WERI-Rb-1 (cell line): Measurements from ENCODE around the gene ZNF490.
"Not testable (repeated sequence)": the region's sequence is repeated elsewhere in the genome, so short reads cannot be mapped to it uniquely, and the experiment has no call there.

Experiments used
- DNase-seq: peaks from one replicate; pipeline ENCODE4 v3.0.0-alpha.2; 2020
- H3K27ac ChIP-seq: fragments of 250-450 bp; sonication (Bioruptor Pico); 2 replicates; pipeline ENCODE4 v1.5.1; 2020; ENCODE audit warnings: mild to moderate bottlenecking, moderate library complexity
- H3K27me3 ChIP-seq: fragments of 250-450 bp; sonication (Bioruptor Pico); 2 replicates; pipeline ENCODE4 v1.5.1; 2021; ENCODE audit warnings: mild to moderate bottlenecking, low read depth, moderate library complexity; ENCODE audit not compliant: insufficient read depth, severe bottlenecking
- H3K36me3 ChIP-seq: fragments of 250-450 bp; sonication (Bioruptor Pico); 2 replicates; pipeline ENCODE4 v1.5.1; 2020; ENCODE audit warnings: mild to moderate bottlenecking, moderate library complexity
- H3K4me3 ChIP-seq: 2 replicates; pipeline ENCODE4 v1.5.1; 2011; ENCODE audit warnings: low read depth, mild to moderate bottlenecking, control low read depth, low read length
- H3K9me3 ChIP-seq: fragments of 250-450 bp; sonication (Bioruptor Pico); 2 replicates; pipeline ENCODE4 v1.5.1; 2021; ENCODE audit warnings: mild to moderate bottlenecking, moderate library complexity; ENCODE audit not compliant: severe bottlenecking
- TF ChIP-seq, protein P1 (sequence below): IDR thresholded peaks from 2 replicates; pipeline ENCODE4 v1.5.1; 2011; ENCODE audit warnings: low read depth, mild to moderate bottlenecking, control low read depth, inconsistent platforms, low read length

Gene ZNF490

DNA sequence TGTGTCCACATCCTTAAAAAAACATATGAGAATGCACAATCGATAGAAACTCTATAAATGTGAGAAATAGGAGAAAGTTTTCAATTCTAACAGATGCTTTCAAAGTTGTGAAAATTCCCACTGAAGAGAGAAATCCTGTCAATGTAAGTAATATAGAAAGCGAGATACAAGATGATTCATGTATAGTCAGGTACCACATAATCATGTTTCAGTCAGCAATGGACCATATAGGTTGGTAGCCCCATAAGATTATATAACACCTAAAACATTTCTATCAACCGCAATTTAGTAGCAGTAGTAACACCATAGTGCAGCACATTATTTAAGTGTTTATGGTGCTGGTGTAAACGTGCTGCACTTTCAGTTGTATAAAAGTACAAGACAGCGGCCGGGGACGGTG lies 18.6 kb upstream of the ZNF490 start:
- Histone ChIP-seq H3K27me3 (no peaks in the 10 kb centered on the region), H3K9me3 (peaks cover 18% of the 10 kb centered on the region), H3K4me3 (no peak overlapping the region), H3K36me3 (peaks cover 63% of the 10 kb centered on the region), H3K27ac (no peak overlapping the region)
- TF ChIP-seq, protein P1, sequence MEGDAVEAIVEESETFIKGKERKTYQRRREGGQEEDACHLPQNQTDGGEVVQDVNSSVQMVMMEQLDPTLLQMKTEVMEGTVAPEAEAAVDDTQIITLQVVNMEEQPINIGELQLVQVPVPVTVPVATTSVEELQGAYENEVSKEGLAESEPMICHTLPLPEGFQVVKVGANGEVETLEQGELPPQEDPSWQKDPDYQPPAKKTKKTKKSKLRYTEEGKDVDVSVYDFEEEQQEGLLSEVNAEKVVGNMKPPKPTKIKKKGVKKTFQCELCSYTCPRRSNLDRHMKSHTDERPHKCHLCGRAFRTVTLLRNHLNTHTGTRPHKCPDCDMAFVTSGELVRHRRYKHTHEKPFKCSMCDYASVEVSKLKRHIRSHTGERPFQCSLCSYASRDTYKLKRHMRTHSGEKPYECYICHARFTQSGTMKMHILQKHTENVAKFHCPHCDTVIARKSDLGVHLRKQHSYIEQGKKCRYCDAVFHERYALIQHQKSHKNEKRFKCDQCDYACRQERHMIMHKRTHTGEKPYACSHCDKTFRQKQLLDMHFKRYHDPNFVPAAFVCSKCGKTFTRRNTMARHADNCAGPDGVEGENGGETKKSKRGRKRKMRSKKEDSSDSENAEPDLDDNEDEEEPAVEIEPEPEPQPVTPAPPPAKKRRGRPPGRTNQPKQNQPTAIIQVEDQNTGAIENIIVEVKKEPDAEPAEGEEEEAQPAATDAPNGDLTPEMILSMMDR: no peak
- no peak for DNase-seq

DNA sequence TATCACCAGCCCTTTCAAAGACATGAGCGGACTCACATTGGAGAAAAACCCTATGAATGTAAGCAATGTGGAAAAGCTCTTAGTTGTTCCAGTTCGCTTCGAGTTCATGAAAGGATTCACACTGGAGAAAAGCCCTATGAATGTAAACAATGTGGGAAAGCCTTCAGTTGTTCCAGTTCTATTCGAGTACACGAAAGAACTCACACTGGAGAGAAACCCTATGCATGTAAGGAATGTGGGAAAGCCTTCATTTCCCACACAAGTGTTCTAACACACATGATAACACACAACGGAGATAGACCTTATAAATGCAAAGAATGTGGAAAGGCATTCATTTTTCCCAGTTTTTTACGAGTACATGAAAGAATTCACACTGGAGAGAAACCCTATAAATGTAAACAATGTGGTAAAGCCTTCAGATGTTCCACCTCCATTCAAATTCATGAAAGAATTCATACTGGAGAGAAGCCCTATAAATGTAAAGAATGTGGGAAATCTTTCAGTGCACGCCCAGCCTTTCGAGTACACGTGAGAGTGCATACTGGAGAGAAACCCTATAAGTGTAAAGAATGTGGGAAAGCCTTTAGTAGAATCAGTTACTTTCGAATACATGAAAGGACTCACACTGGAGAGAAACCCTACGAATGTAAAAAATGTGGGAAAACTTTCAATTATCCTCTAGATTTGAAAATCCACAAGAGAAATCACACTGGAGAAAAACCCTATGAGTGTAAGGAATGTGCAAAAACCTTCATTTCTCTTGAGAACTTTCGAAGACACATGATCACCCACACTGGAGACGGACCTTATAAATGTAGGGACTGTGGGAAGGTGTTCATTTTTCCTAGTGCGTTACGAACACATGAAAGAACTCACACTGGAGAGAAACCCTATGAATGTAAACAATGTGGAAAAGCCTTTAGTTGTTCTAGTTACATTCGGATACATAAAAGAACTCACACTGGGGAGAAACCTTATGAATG lies 17.7 kb upstream of the ZNF490 start:
- DNase-seq: no peak
- Histone ChIP-seq H3K4me3 (no peak overlapping the region), H3K36me3 (peaks cover 69% of the 10 kb centered on the region), H3K27me3 (no peaks in the 10 kb centered on the region), H3K27ac (no peak overlapping the region), H3K9me3 (peaks cover 18% of the 10 kb centered on the region)
- TF ChIP-seq, protein P1: no peak

DNA sequence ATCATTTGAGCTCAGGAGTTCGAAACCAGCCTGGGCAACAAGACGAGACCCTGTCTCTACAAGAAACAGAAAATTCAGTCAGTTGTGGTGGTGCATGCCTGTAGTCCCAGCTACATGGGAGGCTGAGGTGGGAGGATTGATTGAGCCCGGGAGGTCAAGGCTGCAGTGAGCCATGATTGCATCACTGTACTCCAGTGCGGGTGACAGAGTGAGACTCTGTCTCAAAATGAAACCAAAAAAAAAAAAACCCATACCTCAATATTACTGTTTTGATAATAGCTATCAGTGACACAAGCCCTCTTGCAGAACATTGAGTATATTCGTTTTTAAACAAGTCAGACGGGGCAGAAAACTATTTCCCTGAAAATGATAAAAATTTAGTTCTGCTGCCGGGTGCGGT lies 16.3 kb upstream of the ZNF490 start:
- Histone ChIP-seq H3K27me3 (no peaks in the 10 kb centered on the region), H3K9me3 (peaks cover 18% of the 10 kb centered on the region), H3K4me3 (no peak overlapping the region), H3K27ac (no peak overlapping the region), H3K36me3 (peaks cover 68% of the 10 kb centered on the region)
- no peak for DNase-seq
- TF ChIP-seq, protein P1: no peak

DNA sequence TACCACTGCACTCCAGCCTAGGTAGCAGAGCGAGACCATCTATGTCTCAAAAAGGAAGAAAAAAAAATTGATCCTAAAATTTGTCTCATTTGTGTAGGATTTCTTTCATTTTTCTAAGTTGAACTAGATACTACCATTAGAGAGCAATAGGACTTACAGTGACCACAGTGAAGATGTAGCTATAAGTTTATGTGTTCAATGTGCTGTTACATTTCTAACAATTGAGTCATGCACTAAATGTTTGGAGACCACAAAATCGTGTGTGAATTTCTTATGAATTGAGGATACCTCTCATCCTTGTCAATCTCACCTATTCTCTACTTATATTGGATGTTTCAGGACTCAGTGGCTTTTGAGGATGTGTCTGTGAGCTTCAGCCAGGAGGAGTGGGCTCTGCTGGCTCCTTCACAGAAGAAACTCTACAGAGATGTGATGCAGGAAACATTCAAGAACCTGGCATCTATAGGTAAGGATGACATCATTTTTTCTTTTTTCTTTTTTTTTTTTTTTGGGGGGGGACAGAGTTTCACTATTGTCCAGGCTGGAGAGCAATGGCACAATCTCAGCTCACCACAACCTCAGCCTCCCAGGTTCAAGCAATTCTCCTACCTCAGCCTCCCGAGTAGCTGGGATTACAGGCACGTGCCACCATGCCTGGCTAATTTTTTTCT lies 12.9 kb upstream of the ZNF490 start:
- DNase-seq: no peak
- peaks cover 14% of the 10 kb centered on the region for H3K9me3 ChIP-seq
- no peaks in the 10 kb centered on the region for H3K27me3 ChIP-seq
- H3K4me3 ChIP-seq: no peak overlapping the region
- H3K27ac ChIP-seq: no peak overlapping the region
- H3K36me3 ChIP-seq: peaks cover 51% of the 10 kb centered on the region
- TF ChIP-seq, protein P1: no peak

DNA sequence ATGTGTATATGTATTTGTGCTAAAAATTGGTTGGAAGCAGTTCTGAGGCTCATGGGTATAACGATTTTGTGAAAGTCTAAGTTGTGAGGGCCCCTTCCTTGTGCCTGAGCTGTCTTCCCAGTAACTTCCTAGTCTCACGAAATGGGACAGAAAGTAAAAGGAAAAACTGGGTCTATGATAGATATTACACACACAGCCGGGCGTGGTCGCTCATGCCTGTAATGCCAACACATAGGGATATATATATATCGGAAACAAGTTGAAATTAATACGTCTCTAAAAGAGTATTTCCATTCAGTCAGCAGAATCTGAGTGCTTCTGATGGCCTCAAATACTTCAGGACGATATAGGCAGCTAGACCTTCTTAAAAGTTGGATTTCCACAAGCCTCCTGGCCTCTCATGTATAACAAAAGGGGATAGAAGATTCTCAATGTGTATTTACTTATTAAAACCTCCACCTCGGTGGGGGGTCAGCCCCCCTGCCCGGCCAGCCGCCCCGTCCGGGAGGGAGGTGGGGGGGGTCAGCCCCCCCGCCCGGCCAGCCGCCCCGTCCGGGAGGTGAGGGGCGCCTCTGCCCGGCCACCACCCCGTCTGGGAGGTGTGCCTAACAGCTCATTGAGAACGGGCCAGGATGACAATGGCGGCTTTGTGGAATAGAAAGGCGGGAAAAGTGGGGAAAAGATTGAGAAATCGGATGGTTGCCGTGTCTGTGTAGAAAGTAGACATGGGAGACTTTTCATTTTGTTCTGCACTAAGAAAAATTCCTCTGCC lies 10.8 kb upstream of the ZNF490 start:
- H3K4me3 ChIP-seq, H3K27me3 ChIP-seq, DNase-seq, H3K9me3 ChIP-seq: not testable (repeated sequence)
- Histone ChIP-seq H3K27ac (peak overlapping the region; percentile 83), H3K36me3 (peaks cover 30% of the 10 kb centered on the region)

DNA sequence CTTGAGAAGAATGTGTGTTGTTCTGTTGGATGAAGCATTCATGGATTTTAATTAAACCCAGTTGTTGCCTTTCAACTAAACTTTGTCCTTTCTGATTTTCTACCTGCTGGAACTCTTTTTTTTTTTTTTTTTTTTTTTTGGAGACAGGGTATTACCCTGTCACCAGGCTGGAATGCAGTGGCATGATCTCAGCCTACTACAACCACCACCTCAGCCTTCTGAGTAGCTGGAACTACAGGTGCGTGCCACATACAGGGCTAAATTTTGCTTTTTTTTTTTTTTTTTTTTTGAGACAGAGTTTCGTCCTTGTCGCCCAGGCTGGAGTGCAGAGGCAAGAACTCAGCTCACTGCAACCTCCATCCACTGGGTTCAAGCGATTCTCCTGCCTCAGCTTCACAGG lies 7.0 kb upstream of the ZNF490 start:
- DNase-seq: no peak

More for the DNA sequence above, 7.0 kb upstream of the ZNF490 start:
- H3K36me3 ChIP-seq: peaks cover 29% of the 10 kb centered on the region
- no peaks in the 10 kb centered on the region for H3K27me3 ChIP-seq
- H3K27ac ChIP-seq: no peak overlapping the region
- H3K9me3 ChIP-seq: no peaks in the 10 kb centered on the region
- H3K4me3 ChIP-seq: no peak overlapping the region
- TF ChIP-seq, protein P1: no peak
